GM18526 (cell line): ENCODE data around the gene SOX18.
A peak's percentile ranks its signal among the peaks of the same experiment; 100 is the strongest.

Experiments
- POLR2A ChIP-seq: IDR thresholded peaks from 3 replicates; pipeline ENCODE4 v1.6.1; 2011; ENCODE audit not compliant: insufficient read length; ENCODE audit errors: extremely low read depth

Gene SOX18

DNA sequence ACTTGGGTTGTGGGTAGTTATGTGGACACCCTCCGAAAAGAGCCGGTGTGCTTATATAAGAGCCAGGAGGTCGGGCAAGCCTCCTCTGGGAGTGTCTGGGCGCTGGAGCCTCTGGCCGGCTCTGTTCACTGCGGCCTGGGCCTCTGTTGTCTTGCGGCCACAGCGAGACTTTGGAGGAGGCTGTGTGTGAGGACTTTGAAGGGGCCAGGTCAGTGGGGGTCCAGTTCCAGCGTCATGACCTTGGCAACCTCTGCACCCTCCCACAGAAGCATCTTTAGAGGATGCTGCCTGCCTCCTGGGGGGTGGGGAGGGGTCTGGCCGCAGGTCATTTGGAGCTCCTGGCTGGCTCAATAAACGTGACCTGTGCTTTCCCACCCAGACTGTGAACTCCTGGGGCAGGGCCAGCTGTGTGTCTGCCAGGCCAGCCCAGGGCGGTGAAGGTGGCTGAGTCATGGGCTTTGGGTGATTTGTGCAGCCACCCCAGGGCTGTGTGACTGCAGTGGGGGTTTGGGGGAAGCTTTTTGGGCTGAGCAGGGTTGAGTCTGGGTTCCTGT, 14.8 kb upstream of the SOX18 start:
- no peak for TF ChIP-seq POLR2A

DNA sequence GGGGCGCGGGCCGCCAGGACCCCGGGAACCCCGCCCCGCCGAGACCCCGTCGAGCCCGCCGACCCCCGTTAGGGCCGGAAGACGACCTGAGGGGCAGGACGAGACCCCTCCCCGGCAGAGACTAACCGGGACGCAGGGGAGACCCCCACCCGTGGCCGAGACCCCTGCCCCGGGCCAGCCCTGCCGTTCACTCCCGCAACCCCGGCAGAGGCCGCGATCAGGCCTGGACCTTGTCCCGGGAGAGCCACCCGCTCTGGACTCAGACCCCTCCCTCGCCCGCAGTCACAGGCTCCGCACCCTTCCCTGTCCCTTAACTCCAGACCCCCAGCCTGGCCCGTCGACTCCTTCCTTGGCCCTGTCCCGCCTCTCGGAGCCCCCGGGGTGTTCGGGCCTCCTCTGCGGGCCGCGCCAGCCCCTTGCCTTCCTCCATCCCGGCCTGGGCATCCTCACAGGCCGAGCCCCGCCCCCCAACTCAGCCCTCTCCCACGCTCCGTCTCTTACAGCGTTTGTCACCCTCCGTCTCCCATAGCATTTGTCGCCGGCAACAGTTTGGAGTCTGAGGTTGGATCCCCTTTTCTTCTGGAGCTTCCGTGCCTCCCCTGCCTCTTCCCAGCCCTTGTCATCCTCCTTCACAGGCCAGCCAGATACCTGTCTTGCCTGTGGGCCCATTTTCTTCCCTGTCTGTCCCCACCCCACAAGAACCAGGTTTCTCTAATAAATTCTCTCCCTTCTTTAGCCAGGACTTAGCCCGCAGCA, 14.1 kb upstream of the SOX18 start:
- TF ChIP-seq POLR2A: no peak

DNA sequence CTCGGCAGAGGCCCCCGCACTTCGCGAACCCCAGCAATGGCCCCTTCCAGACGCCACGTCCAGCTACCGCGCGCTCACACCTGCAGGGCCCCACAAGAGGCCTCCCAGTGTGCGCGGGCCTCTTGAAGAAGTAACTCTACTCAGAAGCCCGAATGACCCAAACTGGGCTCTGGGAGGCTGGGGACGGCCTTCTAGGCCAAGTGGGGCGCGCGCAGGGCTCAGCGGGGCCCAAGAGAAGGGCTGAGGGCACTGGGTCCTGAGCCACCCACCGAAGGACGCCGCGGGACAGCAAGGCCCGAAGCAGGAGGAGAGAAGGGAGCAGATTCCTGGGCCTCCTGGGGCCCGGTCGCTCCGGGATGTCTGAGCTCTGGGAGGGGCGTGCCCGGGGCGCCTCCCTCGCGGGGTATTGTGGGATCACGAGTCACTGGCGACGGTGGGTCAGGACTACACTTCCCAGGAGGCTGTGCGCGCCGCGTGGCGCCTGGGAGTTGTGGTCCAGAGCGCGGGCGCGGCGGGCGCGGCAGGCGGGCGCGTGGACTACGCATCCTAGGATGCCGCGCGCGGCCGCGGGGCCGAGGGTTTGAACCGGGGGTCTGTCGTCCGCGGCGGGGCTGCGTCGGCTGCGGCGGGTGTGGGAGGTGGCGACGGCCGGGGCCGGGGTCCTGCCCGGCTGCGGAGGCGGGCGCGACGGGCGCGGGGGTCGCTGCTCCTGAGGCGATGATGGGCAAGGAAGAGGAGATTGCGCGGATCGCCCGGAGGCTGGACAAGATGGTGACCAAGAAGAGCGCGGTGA, 13.4 kb upstream of the SOX18 start, which contains the start of gene TCEA2:
TSS of gene TCEA2 (plus strand) at position 603 of the 793 bp plus-strand sequence. CDS start at position 718, 115 bp downstream.
- peak; percentile 63 for TF ChIP-seq POLR2A

DNA sequence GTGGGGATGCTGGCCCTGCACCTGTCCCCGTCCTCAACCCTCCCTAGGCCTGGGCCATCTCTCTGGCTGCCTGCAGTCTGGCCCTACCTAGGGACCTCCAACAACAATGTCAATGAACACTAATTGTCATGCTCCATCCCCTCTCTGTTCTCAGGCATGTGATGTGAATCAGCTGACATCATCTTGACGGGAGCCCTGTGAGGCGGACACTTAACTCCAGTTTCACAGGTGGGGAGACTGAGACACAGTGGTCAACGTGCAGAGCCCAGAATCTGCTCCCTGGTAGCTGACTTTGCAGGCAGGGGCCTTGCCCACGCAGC, 12.8 kb upstream of the SOX18 start:
- no peak for TF ChIP-seq POLR2A

DNA sequence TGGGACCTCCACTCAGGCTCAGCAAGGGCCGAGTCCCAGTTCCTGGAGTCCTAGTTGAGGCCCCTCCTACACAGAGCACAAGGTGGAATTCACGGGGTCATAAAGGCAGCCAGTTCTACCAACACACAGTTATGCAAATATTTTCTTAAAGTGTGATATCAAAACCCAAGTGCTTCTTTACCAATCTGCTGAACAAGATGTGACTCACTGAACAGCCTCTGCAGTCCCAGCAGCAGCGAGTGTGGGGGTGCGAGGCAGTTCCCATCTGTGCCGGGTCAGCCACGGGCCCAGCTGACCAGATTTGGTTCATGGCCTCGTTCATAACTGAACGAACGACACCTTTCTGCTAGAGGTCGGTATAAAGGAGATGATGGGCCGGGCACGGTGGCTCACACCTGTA, 9.1 kb upstream of the SOX18 start:
- no peak for TF ChIP-seq POLR2A

DNA sequence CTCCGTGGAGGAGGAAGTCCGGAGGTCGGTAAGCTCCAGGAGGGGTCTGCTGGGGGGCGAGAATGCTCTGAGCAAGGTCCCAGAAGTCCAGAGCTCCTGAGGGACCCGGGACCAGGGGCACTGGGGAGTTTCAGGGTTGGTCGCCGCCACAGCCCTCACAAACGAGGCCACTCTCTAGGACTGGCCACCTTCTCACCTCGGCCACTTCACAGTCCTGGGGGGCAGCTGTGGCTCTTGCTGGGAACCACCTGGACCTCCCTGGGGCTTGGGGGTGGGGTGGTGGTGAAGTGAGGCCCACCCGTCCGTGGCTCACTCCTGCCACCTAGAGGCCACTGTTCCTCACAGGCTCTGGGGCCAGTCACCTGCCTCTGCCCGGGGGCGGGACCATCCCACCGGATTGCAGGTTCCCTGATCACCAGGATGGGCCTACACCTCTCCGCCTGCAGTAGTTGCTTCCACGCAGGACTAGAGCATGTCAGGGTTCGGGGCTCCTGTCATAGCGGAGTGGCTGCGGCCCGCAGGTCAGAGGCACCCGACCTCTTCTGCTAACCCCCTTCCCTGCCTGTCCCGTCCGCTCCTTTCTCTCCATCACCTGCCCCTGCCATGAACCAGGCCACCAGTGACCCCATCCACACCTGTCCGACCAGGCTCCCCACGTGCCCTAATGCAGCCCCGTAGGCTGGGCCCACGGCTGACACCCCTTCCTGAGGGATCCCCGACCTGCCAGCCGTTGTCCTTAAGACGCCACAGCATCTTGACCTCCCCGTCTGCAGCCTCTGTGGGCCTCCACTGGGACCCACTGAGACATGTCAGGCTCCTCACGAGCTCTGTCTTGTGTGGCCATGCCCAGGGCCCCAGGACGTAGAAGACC, 8.4 kb upstream of the SOX18 start:
- TF ChIP-seq POLR2A: no peak

DNA sequence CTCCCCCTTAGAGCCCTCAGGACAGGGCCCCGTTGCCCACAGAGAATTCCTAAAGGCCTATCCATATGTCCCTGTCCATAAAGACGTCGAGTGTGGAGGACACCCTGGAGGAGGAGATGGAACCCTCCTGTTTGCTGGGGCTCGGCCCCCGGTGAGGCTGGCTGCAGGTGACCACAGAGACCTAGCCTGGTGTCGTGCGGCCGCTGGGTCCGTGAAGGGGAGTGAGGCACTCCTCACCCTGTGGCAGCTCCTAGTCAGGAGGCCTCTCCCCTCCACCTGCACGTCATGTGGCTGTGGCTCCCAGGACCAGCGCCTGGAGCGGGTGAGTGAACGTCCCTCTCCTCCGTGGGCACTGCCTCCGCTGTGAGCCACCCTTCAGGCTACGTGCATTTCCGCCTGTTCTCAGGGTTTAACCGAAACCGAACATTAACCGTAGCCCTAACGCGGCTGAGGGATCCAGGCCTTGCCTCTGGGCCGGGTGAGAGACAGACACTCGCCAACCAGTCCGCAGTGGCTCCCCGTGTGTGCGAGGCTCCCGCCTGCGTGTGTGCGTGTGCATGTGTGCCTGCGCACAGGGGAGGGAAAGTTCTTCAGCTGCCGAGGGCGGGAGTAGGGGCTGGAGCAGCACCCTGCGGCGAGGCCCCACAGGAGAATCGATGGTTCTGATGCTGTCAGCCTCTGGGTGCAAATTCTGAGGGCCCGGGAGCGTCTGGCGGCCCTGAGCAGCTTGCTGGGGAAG, 7.6 kb upstream of the SOX18 start:
- no peak for TF ChIP-seq POLR2A

DNA sequence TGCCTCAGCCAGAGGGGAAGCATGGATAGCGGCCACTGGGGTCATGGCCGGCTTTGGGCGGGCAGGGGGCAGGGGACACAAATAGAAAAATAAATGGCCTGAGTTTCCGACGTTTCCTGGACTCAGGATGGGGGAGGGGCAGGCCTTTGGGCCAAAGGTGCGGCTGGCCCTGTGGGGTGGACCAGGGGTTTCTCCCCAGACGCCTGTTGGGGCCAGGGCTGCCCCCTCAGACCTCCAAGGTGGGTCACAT, 7.1 kb upstream of the SOX18 start:
- no peak for TF ChIP-seq POLR2A

DNA sequence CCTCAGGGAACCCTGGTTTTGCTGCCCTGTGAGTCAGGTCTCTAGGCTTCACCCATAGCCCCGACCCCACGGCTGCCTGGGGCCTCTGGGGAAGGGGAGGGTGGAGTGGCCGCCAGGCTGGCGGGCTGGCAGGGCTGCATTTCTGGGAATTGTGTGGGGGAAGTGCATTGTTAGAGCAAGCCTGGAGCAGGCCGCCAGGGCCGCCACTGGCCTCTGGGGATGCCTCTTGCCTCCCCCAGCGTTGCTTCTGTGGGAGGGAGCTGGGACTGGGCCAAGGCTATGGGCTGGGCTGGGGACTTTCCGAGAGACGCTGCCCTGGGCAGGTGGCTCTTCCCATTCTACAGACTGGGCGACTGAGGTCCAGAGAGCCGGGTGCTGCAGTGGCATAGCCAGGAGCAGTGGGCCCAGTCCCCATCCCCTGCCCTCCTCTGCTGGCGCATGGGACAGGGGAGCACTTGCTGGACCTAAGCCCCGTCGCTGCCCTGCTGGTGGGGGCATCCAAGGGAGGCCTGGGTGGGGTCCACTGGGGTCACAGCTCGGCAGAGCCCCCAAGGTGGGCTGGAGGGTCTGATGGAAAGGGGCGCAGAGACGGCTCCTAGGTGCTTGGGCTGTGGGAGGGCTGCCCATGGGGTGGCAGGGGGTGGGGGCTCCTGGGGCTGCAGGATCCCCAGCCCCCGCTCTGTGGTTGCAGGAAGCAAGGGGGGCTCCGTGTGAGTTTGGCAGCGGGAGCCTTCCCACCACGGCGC, 6.6 kb upstream of the SOX18 start:
- no peak for TF ChIP-seq POLR2A

DNA sequence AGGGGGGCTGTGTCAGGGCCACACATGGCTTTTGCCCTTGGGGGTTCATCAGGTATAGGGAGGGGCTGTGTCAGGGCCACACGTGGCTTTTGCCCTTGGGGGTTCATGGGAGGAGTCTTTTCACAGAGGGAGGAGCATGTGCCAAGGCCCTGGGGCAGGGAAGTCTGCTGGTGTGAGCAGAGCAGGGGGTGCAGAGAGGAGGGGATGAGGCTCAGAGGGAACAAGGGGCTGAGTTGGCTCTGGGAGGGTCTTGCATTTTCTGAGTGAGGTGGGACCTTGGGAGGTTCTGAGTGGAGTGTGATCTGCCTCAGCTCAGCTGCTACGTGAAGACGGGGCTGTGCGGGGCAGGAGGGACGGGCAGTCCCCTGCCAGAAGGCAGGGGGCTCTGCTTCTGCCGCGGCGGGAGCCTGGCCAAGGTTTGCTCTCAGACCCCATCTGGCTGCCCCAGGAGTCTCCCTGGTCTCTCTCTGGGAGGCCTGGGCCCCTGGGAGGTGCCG, 6.0 kb upstream of the SOX18 start:
- no peak for TF ChIP-seq POLR2A

DNA sequence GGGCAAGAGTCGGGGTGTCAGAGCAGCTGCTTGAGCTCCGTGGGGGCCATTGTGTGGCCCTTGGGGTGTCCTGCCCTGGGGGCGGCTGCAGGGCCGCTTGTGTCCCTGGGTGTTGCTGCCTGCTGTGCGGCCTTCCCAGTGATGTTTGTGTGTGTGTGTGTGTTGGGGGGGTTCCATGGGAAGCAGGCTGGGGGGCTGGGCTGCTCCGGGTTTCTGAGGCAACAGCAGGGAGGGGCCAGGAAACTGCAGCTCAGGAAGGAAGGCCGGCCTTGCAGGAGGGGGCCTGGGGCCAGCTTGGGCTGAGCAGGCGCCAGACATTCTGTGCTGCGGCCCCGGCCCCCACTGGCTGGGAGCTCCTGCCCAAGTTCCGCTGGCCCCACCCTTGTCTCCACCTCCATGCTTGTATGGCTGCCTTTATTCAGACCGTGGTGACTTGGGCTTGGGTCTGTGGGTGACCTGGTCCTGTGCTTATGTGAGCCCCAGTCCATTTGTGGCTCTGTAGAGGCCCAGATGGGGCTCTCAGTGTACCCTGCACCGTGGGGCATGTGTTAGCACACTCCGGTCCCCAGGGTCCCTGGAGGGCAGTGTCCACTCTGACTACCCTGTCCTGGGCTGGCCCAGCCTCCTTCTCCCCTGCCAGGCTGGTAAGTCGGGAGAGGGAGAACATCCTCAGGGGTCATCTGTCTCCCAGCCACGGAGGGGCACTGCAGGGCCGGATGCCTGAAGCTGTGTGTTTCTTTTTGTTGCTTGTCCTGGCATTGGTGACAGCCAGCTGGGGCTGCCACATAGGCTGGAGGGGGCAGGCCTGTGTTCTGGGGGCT, 4.6 kb upstream of the SOX18 start:
- TF ChIP-seq POLR2A: no peak

DNA sequence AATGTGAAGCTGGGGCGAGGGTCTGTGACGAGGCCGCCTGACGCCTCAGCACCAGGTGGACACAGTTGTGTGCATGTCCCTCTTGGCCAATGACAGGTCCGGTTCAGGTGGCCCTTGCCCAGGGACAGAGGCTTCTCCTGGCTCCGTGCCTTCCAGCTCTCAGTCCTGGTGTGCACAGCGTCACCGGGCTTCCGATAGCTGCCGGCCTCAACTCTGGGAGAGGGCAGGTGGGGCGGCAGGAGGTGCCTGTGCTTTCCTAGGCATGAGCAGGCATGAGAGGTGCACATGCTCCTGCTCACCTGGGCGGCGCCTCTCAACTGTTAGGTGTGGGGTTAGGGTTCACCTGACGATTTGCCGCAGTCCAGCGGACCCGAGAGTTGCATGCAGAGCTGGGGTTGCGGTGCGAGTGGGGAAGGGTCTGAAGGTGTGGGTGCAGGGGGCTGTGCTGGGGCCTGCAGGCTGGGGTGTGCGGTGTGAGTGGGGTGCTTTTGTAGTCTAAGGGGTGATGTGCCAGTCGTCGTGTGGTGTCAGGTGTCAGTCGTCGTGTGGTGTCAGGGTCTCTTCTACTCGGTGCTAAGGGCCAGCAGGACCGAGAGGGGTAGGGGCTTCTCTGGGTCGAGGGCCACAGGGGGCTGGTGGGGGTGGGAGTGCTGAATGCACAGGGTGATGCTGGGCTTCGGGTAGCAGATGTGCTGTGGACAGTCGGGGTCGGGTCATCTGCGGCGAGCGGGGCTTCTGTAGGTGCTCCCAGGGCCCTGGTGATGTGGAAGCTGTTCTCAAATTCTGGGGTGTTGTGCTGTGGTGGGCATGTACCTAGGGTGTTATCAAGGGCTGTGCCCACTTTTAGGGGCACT, 3.8 kb upstream of the SOX18 start:
- no peak for TF ChIP-seq POLR2A

DNA sequence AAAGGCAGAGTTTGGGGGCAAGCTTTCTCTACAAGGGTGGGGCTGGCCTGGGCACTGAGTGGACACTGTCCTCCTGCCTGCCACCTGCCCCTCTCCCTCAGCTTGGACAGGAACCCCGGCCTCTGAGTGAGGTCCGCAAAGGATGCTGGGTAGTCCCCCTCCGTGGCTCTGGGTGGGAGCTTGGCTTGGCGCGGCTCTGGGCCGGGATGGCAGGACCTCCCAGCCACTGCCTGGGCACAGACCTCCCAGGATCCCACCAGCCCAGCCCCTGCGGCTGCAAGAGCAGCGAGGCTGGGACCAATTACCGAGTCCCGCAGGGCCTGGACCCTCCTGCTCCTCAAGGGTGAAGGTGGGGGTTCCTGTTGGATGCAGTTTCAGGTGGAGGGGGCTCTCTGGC, 2.9 kb upstream of the SOX18 start:
- no peak for TF ChIP-seq POLR2A
